ENCODE results near the gene DLGAP1.

Gene DLGAP1

DNA sequence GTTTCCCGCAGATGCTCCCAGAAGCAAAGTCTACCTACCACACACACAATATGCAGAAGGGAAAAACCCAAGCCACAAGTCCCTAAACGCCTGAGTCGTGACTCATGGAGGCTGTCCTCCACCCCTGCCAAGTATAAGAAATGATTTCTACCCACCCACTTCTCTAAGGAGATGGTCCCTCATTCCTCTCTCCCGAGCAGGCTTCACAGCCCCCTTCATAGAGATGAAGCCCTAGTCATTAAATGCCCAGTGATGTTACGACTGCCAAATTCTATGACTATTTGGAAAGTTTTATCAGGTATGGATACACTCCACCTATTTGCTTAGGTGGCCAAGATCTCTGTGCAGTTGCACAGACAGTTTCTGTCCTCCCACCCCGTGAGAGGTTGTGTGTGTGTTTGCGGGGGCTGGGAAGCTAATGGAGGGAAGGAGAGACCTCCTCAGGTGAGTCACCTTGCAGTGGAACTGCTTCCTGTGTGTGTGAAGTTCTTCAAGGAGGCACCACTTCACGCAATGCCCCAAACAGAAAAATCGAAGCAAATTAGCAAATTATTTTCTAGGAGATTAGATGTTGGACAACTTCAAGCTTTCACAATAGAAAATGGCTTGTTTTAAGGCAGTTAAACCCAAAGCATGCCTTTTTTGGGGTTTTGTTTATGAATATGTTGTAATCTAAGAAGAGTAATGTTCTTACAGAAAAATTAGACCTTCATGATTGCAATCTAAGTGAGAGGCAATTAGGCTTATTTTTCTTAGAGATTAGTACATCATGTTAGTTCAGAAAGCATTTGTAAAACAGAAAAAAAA, 830.0 kb downstream of the DLGAP1 start:
- DNase-seq (ENCODE audit: low spot score in 2 of 2) (peak; percentile 28 to 69), ATAC-seq (peak; percentile 97)
- peak overlapping the region; percentile 61 for H3K27ac Mint-ChIP-seq
- peaks cover 8% of the 10 kb centered on the region for H3K36me3 Mint-ChIP-seq
- no peaks in the 10 kb centered on the region for H3K9me3 Mint-ChIP-seq
- H3K4me1 Mint-ChIP-seq: peaks cover 28% of the 10 kb centered on the region
- H3K4me3 Mint-ChIP-seq: peak overlapping the region; percentile 58

DNA sequence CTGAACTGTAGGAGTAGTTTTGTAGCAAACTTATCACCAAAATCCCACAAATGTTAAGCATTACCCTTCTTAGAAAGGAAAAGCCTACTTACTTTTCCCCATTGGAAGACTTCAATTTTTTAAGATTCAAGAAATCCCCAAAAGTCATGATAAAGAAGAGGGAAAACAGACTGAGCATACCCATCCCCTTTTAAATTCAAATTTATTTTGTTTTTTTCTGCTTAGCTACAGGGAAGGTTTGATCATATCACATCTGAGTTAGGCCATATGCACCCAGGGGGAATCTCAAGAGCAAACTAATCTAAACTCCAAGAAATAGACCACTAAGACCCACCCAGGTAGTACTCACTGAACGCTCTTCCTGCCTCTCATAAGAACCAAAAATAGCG, 830.6 kb downstream of the DLGAP1 start:
- Mint-ChIP-seq H3K4me1 (peaks cover 28% of the 10 kb centered on the region), H3K9me3 (no peaks in the 10 kb centered on the region), H3K27ac (peak overlapping the region; percentile 61), H3K4me3 (peak overlapping the region; percentile 58), H3K36me3 (peaks cover 8% of the 10 kb centered on the region)
- ATAC-seq: no peak
- DNase-seq (ENCODE audit: low spot score in 2 of 2): no peak

DNA sequence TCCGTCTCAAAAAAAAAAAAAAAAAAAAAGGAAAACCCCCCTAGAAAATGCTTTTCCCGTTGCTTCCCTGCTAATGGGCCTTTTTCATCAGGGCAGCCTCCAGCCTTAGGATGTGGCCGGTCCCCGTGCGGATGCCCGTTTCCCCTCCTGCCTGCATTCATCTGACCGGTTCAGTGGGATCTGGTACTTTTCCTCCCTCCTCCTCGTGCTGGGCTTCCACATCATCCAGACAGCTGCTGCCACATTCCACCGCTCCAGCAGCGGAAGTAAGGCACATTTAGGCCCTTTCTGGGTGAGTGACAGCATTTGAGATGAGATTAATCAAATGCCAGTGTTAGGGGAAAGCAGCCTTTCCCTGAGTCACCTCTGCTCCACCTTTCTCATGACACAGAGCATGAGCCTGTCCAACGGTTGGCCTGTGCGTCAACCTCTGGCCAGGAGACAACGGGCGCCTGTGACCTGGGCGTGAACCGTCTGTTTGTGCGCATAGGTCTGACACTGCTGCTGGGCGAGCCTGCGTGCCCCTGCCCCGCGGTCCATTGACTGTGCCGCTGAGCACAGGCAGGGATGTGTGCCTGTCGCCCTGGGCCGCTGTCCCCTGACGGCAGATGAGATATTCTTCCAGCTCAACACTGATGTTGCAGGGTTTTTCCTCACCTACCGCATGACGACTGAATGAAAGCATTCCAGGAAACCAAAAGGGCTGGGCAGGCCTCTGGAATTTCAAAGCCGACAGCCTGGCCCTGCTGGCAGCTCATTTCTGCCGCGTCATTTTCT, 831.1 kb downstream of the DLGAP1 start:
- peaks cover 28% of the 10 kb centered on the region for H3K4me1 Mint-ChIP-seq
- peaks cover 8% of the 10 kb centered on the region for H3K36me3 Mint-ChIP-seq
- H3K9me3 Mint-ChIP-seq: no peaks in the 10 kb centered on the region
- peak overlapping the region; percentile 61 for H3K27ac Mint-ChIP-seq
- ATAC-seq: peak; percentile 53
- H3K4me3 Mint-ChIP-seq: peak overlapping the region; percentile 58
- DNase-seq (ENCODE audit: low spot score in 2 of 2): no peak

DNA sequence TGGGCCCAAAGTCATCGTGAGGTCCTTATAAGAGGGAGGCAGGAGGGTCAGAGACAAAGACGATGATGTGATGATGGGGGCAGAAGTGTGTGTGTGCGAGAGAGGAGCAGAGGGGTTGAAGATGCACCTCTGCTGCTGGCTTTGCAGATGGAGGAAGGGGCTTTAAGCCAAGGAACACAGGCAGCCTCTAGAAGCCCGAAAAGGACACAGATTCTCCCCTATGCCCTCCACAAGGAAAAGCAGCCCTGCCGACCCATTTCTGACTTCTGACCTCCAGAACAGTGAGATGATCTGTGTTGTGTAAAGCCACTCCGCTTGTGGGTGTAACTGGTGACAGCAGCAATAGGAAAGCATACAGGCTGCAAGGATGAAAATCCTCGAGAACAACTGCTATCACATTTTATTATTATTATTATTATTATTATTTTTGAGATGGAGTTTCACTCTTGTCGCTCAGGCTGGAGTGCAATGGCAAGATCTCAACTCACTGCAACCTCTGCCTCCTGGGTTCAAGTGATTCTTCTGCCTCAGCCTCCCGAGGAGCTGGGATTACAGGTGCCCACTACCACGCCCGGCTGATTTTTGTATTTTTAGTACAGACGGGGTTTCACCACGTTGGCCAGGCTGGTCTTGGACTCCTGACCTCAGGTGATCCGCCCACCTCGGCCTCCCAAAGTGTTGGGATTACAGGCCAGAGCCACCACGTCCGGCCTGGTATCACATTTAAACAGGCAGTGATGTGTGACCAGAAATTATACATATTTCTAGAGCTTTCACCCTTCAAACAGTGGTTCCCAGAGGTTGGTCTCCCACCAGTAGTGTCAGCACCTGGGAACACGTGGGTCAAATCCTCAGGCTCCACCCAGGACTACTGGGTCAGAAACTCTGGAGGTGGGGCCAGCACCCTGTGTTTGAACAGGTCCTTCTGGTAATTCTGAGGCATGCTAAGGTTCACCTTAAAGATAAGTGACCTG, 834.7 kb downstream of the DLGAP1 start:
- no peaks in the 10 kb centered on the region for H3K9me3 Mint-ChIP-seq
- no peak overlapping the region for H3K4me3 Mint-ChIP-seq
- H3K4me1 Mint-ChIP-seq: peaks cover 20% of the 10 kb centered on the region
- ATAC-seq: no peak
- H3K27ac Mint-ChIP-seq: no peak overlapping the region
- H3K36me3 Mint-ChIP-seq: peaks cover 8% of the 10 kb centered on the region
- DNase-seq (ENCODE audit: low spot score in 2 of 2): no peak

DNA sequence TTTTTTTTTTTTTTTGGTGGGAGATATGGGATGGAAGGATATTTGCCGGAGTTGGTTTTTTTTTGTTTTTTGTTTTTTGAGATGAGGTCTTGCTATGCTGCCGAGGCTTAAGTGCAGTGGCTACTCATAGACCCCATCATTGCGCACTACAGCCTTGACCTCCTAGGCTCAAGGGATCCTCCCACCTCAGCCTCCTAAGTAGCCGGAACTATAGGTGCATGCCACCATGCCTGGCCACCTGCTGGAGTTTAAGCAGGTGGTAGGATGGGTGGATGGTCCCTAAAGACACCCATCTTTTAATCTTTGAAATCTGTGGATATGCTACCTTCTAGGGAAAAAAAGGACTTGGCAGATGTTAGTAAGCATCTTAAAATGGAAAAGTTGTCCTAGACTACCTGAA, 835.4 kb downstream of the DLGAP1 start:
- no peak for ATAC-seq
- Mint-ChIP-seq H3K36me3 (peaks cover 2% of the 10 kb centered on the region), H3K9me3 (no peaks in the 10 kb centered on the region), H3K4me1 (peaks cover 13% of the 10 kb centered on the region), H3K4me3 (no peak overlapping the region), H3K27ac (no peak overlapping the region)
- DNase-seq (ENCODE audit: low spot score in 2 of 2): no peak

DNA sequence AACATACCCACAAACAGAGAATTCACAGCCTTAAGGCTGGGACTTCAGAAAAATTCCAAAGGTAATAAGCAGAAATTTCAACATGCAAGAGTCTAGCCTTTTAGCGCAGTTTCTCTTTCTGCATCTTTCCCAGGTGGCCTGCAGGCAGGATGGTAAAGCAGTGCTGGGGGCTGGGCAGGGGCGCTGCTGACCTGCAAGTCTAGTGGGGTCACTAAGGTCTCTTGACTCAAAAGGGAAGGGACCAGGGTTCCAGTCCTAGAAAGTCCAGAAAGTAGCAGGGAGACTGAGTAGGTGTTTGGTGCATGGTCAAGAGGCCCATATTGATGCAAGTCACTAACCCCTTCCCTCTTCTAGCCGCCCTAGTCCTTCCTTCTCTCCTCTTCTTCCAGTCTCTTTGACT, 835.9 kb downstream of the DLGAP1 start:
- peaks cover 8% of the 10 kb centered on the region for H3K4me1 Mint-ChIP-seq
- H3K4me3 Mint-ChIP-seq: no peak overlapping the region
- no peaks in the 10 kb centered on the region for H3K36me3 Mint-ChIP-seq
- DNase-seq (ENCODE audit: low spot score in 2 of 2) (no peak), ATAC-seq (no peak)
- H3K27ac Mint-ChIP-seq: no peak overlapping the region
- H3K9me3 Mint-ChIP-seq: no peaks in the 10 kb centered on the region

DNA sequence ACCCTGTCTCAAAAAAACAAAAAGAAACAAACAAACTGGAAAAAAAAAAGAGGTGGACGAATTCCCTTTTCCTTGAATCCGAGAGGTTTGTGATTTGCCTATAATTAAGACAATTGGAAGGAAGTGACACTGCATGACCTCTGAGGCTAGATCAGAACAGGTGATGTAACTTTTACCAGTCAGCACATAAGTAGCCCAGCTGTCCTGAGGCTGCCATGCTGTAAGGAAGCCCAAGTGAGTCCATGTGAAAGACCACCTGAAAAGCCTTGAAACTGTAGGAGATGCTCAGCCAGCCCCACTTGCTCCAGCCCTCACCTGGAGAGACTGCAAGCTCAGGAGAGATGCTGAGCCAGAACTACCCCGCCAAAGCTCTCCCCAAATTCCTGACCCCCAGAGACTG, 838.4 kb downstream of the DLGAP1 start:
- no peak overlapping the region for H3K27ac Mint-ChIP-seq
- H3K9me3 Mint-ChIP-seq: no peaks in the 10 kb centered on the region
- no peak for ATAC-seq
- no peaks in the 10 kb centered on the region for H3K4me1 Mint-ChIP-seq
- DNase-seq (ENCODE audit: low spot score in 2 of 2): no peak
- H3K36me3 Mint-ChIP-seq: no peaks in the 10 kb centered on the region
- no peak overlapping the region for H3K4me3 Mint-ChIP-seq

DNA sequence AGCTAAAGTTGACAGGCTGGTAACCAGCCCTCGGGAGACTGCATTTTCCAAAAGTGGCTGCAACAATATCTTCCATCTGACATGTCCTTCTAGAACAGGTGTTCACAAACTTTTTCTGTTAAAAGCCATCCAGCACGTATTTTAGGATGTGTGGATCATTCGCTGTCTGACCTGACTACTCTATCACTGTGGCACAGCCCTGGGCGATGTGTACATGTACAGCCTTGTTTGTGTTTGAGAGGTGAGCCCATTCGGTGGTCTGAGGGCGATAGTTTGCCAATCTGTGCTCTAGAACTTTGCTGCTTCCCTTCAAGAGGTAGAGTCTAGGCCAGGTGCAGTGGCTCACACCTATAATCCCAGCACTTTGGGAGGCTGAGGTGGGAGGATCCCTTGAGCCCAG, 839.0 kb downstream of the DLGAP1 start:
- no peak for ATAC-seq
- no peaks in the 10 kb centered on the region for H3K9me3 Mint-ChIP-seq
- no peak for DNase-seq (ENCODE audit: low spot score in 2 of 2)
- no peaks in the 10 kb centered on the region for H3K4me1 Mint-ChIP-seq
- no peak overlapping the region for H3K4me3 Mint-ChIP-seq
- H3K36me3 Mint-ChIP-seq: no peaks in the 10 kb centered on the region
- no peak overlapping the region for H3K27ac Mint-ChIP-seq

DNA sequence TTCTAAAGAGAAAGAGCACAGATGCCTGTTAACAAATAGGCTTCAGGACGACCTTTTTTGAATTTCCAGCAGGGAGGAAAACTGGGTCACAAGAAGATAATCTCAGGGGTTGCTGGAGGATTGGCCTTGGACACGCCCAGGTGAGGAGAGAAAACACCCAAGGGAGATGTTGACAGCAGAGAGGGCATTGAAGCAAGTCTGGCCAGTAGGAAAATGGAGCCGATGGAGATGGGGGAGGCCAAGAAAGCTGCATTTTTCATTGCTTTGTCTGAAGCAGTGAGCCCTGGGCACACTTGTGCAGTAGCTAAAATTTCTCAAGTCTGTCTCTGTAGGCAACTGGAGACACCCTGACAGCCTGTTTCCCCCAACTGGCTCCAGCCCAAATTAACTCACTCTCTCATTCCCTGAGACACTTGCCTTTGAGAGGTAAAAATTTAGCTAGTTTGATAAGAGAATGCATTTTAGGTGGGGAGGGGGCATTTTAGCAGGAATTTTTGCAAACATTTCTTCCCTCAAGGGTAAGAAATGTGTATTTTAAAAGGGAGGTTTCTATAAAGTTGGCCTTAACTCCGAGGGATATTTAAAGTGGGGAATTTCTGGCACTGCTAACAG, 839.6 kb downstream of the DLGAP1 start:
- DNase-seq (ENCODE audit: low spot score in 2 of 2): no peak
- Mint-ChIP-seq H3K36me3 (no peaks in the 10 kb centered on the region), H3K4me1 (no peaks in the 10 kb centered on the region), H3K9me3 (no peaks in the 10 kb centered on the region), H3K4me3 (no peak overlapping the region), H3K27ac (no peak overlapping the region)
- ATAC-seq: no peak

DNA sequence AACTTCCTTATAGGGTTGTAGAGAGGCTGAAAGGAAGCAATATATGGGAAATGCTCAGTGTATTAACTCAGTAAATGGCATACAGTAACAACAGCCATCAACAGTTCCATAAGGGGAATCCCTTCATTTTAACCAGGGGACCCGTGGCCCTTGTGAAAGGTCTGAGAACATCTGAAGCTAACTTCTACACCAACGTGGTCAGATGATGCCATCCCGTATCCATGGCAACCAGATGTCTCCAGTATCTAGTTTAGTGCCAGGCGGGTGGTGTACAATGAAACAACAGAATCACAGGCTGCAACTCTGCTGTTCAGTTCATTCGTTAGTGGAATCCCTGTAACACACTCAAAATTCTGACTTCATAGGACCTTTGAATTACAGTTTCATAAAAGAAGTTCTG, 842.8 kb downstream of the DLGAP1 start:
- H3K4me1 Mint-ChIP-seq: peaks cover 12% of the 10 kb centered on the region
- no peak overlapping the region for H3K4me3 Mint-ChIP-seq
- ATAC-seq (peak; percentile 48), DNase-seq (ENCODE audit: low spot score in 2 of 2) (no peak)
- no peaks in the 10 kb centered on the region for H3K36me3 Mint-ChIP-seq
- H3K27ac Mint-ChIP-seq: no peak overlapping the region
- H3K9me3 Mint-ChIP-seq: no peaks in the 10 kb centered on the region

DNA sequence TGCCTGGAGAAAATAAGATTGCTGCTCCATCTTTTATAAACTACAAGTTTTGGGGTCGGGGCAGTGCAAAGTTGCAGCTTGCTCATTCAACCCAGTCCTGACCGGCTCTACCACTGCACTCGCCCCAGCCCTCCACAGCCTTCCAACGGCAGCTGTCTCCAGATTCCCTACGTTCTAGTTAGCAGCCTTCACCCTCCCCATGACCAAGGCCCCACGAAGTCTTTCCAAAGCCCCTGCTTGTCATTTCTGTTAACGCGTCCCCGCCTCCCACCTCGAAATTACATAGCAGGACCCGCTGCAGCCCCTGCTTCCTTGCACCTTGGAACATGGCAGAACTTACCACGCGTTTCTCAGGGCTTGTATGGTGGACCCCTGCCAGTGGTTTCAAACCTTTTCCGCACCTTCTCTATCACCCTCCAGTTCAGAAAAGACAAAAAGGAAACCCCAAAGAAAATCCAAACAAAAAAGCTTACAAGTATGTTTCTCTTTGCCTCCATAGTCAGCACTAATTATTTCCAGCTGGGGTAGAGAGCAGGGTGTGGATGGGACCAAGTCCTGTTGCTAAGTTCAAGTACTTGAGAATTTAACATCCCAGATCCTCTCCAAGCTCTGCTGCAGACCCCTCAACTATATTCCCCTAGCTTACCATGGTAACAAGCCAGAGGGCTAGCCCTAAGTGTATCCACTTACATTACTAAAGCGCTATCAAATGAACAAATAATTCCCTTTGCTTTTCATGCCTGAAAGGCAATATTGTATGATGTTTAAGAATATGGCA, 843.6 kb downstream of the DLGAP1 start:
- Mint-ChIP-seq H3K4me1 (peaks cover 12% of the 10 kb centered on the region), H3K36me3 (no peaks in the 10 kb centered on the region), H3K4me3 (no peak overlapping the region), H3K9me3 (no peaks in the 10 kb centered on the region), H3K27ac (no peak overlapping the region)
- ATAC-seq (no peak), DNase-seq (ENCODE audit: low spot score in 2 of 2) (no peak)

DNA sequence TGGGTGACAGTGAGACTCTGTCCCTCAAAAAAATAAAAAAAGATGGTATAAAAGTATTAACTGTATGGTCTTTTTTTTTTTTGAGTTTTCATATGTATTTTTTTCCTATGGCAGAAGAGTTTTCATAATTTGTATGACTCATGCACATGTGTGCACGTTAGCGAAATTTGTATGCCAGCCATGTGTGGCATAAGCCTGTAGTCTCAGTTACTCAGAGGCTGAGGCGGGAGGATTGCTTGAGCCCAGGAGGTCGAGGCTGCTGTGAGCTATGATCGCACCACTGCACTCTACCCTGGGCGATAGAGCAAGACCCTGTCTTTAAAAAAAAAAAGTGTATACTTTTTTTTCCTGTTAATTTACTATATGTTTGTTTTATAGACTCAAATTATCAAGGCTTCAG, 844.3 kb downstream of the DLGAP1 start:
- DNase-seq (ENCODE audit: low spot score in 2 of 2) (no peak), ATAC-seq (no peak)
- H3K27ac Mint-ChIP-seq: no peak overlapping the region
- H3K4me1 Mint-ChIP-seq: peaks cover 12% of the 10 kb centered on the region
- H3K36me3 Mint-ChIP-seq: no peaks in the 10 kb centered on the region
- no peaks in the 10 kb centered on the region for H3K9me3 Mint-ChIP-seq
- H3K4me3 Mint-ChIP-seq: no peak overlapping the region

DNA sequence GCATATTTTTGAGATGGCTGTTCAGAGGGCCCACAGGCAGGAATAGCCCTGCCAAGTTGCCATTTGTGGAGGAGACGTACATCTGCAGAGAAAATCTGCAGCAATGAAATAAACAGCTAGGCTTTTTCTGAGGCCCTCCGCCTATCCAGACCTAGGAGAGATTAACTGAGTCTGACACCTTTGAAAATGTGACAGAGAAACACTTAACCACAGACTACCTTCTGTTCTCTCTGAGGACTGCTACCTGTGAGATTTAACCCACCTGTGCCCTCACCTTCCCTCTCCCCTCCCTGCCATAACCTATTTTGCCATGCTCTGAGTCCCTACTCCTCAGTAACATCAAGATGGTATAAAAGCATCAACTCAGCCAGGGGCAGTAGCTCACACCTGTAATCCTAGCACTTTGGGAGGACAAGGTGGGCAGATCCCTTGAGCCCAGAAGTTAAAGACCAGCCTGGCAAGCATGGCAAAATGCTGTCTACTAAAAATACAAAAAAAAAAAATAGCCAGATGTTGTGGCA, 844.9 kb downstream of the DLGAP1 start:
- Mint-ChIP-seq H3K27ac (no peak overlapping the region), H3K4me3 (no peak overlapping the region), H3K9me3 (no peaks in the 10 kb centered on the region), H3K4me1 (peaks cover 12% of the 10 kb centered on the region), H3K36me3 (no peaks in the 10 kb centered on the region)
- ATAC-seq (no peak), DNase-seq (ENCODE audit: low spot score in 2 of 2) (no peak)

DNA sequence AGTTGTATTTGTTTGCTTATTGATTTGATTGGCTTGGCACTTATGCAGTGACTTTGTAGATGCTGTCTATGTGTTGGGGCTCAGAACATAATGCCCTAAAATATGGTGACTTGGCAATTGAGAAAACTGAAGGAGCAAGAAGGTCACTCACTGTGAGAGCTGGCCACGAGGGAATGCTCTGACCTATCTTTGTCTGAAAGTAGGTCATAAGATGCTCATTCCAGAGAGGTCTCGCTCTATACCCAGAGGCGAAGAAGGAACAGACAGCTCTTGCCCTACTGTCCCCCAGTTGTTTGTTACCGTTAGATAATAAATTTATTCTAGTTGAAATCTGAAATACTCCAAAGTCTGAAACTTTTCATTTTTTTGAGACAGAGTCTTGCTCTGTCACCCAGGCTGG, 846.6 kb downstream of the DLGAP1 start:
- H3K36me3 Mint-ChIP-seq: no peaks in the 10 kb centered on the region
- H3K4me3 Mint-ChIP-seq: no peak overlapping the region
- no peak overlapping the region for H3K27ac Mint-ChIP-seq
- H3K4me1 Mint-ChIP-seq: peaks cover 12% of the 10 kb centered on the region
- ATAC-seq: no peak
- DNase-seq (ENCODE audit: low spot score in 2 of 2): no peak
- H3K9me3 Mint-ChIP-seq: no peaks in the 10 kb centered on the region

Measured in stimulated activated effector memory CD8-positive, alpha-beta T cell treated with anti-CD3 and anti-CD28 coated beads, Interleukin-12 subunit alpha, Interleukin-12 subunit beta, amount 100 ng/mL, for 72 hours (primary cell).